ENCODE data around the gene PRIM2.

DNA sequence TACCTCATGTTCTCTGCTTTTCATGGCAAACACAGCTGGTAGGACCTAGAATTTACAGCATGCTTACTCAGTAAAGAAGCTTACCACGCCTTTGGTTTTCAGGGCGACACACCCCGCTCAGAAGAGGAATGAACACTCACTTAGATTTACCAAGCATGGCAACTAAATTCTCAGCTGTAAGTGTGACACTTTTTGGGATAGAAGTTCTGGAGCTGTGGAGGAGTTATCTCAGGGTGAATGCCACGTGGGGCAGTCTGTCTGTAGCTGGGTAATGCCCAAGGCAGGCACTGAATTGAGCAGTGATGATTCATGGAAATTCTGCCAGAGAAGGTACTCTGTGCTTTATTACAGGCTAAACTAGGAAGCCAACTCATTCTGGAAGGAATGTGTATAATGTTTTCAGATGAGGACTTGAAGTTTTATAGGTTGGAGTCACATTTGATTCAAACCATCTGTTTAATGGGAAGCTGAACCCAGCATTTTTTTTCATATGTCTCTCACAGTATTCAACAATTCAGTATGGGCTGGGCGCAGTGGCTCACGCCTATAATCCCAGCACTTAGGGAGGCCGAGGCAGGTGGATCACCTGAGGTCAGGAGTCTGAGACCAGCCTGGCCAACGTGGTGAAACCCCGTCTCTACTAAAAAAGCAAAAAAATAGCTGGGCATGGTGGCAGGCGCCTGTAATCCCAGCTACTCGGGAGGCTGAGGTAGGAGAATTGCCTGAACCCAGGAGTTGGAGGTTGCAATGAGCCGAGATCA, 3.5 kb upstream of the PRIM2 start:
- no peak for TF ChIP-seq CREB1 (IDR thresholded peaks at IDR 0.05)
- TF ChIP-seq SP1 (IDR thresholded peaks at IDR 0.05; ENCODE audit: low read depth, low read length), result no peak
- no peak for TF ChIP-seq POLR2AphosphoS5 (IDR thresholded peaks at IDR 0.05; ENCODE audit: low read depth, low read length)
- no peak for TF ChIP-seq EZH2 (IDR thresholded peaks at IDR 0.05; ENCODE audit: low read depth, low read length, severe bottlenecking)
- TF ChIP-seq BRCA1 (IDR thresholded peaks at IDR 0.05; ENCODE audit: low read depth, low read length), result no peak
- TF ChIP-seq, protein P1, sequence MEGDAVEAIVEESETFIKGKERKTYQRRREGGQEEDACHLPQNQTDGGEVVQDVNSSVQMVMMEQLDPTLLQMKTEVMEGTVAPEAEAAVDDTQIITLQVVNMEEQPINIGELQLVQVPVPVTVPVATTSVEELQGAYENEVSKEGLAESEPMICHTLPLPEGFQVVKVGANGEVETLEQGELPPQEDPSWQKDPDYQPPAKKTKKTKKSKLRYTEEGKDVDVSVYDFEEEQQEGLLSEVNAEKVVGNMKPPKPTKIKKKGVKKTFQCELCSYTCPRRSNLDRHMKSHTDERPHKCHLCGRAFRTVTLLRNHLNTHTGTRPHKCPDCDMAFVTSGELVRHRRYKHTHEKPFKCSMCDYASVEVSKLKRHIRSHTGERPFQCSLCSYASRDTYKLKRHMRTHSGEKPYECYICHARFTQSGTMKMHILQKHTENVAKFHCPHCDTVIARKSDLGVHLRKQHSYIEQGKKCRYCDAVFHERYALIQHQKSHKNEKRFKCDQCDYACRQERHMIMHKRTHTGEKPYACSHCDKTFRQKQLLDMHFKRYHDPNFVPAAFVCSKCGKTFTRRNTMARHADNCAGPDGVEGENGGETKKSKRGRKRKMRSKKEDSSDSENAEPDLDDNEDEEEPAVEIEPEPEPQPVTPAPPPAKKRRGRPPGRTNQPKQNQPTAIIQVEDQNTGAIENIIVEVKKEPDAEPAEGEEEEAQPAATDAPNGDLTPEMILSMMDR (IDR thresholded peaks at IDR 0.05; ENCODE audit: control extremely low read depth in 1 of 3, insufficient read depth in 1 of 3, low read depth in 1 of 3, low read length in 3 of 3), result no peak
- no peak for TF ChIP-seq SUZ12 (IDR thresholded peaks at IDR 0.05; ENCODE audit: low read length)
- TF ChIP-seq, protein P2, sequence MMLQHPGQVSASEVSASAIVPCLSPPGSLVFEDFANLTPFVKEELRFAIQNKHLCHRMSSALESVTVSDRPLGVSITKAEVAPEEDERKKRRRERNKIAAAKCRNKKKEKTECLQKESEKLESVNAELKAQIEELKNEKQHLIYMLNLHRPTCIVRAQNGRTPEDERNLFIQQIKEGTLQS (IDR thresholded peaks at IDR 0.05; ENCODE audit: insufficient read depth, low read depth, low read length), result no peak
- no peak for TF ChIP-seq POLR2A (IDR thresholded peaks at IDR 0.05; ENCODE audit: control extremely low read depth in 1 of 2, low read depth in 2 of 2, low read length in 2 of 2)
- TF ChIP-seq ZNF274 (IDR thresholded peaks at IDR 0.05; ENCODE audit: borderline replicate concordance, extremely low read depth, low read length), result no peak
- TF ChIP-seq TBP (IDR thresholded peaks at IDR 0.05; ENCODE audit: low read depth, low read length), result no peak
- TF ChIP-seq CHD1 (IDR thresholded peaks at IDR 0.05; ENCODE audit: low read depth, low read length), result no peak
- TF ChIP-seq KDM5A (IDR thresholded peaks at IDR 0.05; ENCODE audit: low read length), result no peak

Measured in H1 (cell line).